ENCODE results near the gene FIGN. TPM values are rescaled to one million over a fixed set of nuclear protein-coding genes. Genes with fewer than 3 reads are reported as not detected.

Gene FIGN
- total and polyA plus RNA-seq, 2 of the 8 experiments (the other 6 are each of a cell fraction or from before 2014, with no cell fraction given) = 5.0 to 22.8 TPM

GRCh38 chr2:163723881-163724280 is 11.9 kb downstream of the FIGN start:
- no peak overlapping the region for H3K4me3 ChIP-seq (ENCODE audit: extremely low read depth in 1 of 4, insufficient read depth in 2 of 4, low read depth in 3 of 4, low read length in 4 of 4)
- no peak for TF ChIP-seq SIRT6 (IDR thresholded peaks at IDR 0.05; ENCODE audit: low read length)
- no peak for TF ChIP-seq JUND (IDR thresholded peaks at IDR 0.05; ENCODE audit: low read length)
- TF ChIP-seq MAFK (IDR thresholded peaks at IDR 0.05; ENCODE audit: low read depth, low read length) = no peak
- no peak for TF ChIP-seq EGR1 (IDR thresholded peaks at IDR 0.05; ENCODE audit: borderline replicate concordance, low read depth, low read length)
- TF ChIP-seq TAF1 (IDR thresholded peaks at IDR 0.05; ENCODE audit: low read depth, low read length) = no peak
- TF ChIP-seq POLR2AphosphoS5 (IDR thresholded peaks at IDR 0.05; ENCODE audit: low read depth, low read length) = no peak
- TF ChIP-seq CHD2 (IDR thresholded peaks at IDR 0.05; ENCODE audit: low read length) = no peak
- no peak for TF ChIP-seq SUZ12 (IDR thresholded peaks at IDR 0.05; ENCODE audit: low read length)
- no peak for TF ChIP-seq RXRA (IDR thresholded peaks at IDR 0.05; ENCODE audit: insufficient read depth, low read depth, low read length)
- no peak for TF ChIP-seq RFX5 (IDR thresholded peaks at IDR 0.05; ENCODE audit: borderline replicate concordance, low read depth, low read length)
- no peak for TF ChIP-seq SRF (IDR thresholded peaks at IDR 0.05; ENCODE audit: low read depth, low read length)
- TF ChIP-seq SIN3A (conservative IDR thresholded peaks at IDR 0.05 in 1 of 2, IDR thresholded peaks at IDR 0.05 in 1 of 2; ENCODE audit: low read depth in 1 of 2, low read length in 2 of 2) = no peak
- TF ChIP-seq GABPA (IDR thresholded peaks at IDR 0.05; ENCODE audit: borderline replicate concordance, insufficient read depth, low read length) = no peak
- no peak for TF ChIP-seq POLR2A (IDR thresholded peaks at IDR 0.05; ENCODE audit: control extremely low read depth in 1 of 2, low read depth in 2 of 2, low read length in 2 of 2)
- TF ChIP-seq CBX5 (IDR thresholded peaks at IDR 0.05; ENCODE audit: low read depth, low read length) = no peak
- H2BK20ac ChIP-seq (ENCODE audit: low read length) = no peak overlapping the region
- H3K23ac ChIP-seq (ENCODE audit: insufficient read length) = no peak overlapping the region
- H3K14ac ChIP-seq (ENCODE audit: insufficient read length) = no peak overlapping the region
- ChIA-PET CTCF (ENCODE audit: partially characterized antibody) (interaction anchor here (1.7 kb wide), 1 partner anchor 12 kb away, joined by 4 read pairs; the partner anchor contains the start of gene FIGN), POLR2A (ENCODE audit: partially characterized antibody) (interaction anchor here (0.6 to 0.8 kb wide), 2 partner anchors 13 to 14 kb away, joined by 3 to 4 read pairs; no protein-coding TSS in a partner anchor)
- no peak overlapping the region for H2AFZ ChIP-seq (ENCODE audit: low read length)
- H3K23me2 ChIP-seq (ENCODE audit: low read depth, low read length) = no peaks in the 10 kb centered on the region; the same call in 1 of the 2 replicates
- peaks cover 2 to 3% of the 10 kb centered on the region in 2 experiments for H4K20me1 ChIP-seq (replicated peaks in 1 of 2; ENCODE audit: control insufficient read depth in 1 of 2, insufficient read depth in 2 of 2, low read length in 2 of 2)
- H3K4ac ChIP-seq (replicated peaks; ENCODE audit: insufficient read length, low read depth, low read length) = no peak overlapping the region
- H2AK5ac ChIP-seq (ENCODE audit: low read depth, low read length) = no peak overlapping the region
- H3K9me3 ChIP-seq (ENCODE audit: insufficient read depth in 2 of 2, low read depth in 1 of 2, low read length in 1 of 2) = no peaks in the 10 kb centered on the region
- H3K56ac ChIP-seq (replicated peaks; ENCODE audit: insufficient read length, low read depth, low read length) = no peak overlapping the region
- DNase-seq (ENCODE audit: low read depth in 1 of 2, low spot score in 2 of 2) (no peak), FAIRE-seq (no peak)
- WGBS, 2 experiments (ENCODE audit: extremely low coverage in 1 of 2, insufficient coverage in 1 of 2, insufficient read length in 1 of 2, insufficient replicate concordance in 2 of 2, low coverage in 1 of 2, low lambda C conversion rate in 2 of 2, missing lambda C conversion rate in 1 of 2) = 89% methylated on average over 4 of the region's 4 CpGs; no CpG with 5 or more reads in 1 of the 2 experiments
- no peak overlapping the region for H3K18ac ChIP-seq (ENCODE audit: extremely low read depth, low read length)
- no peak overlapping the region for H2BK12ac ChIP-seq (ENCODE audit: low read depth, low read length)
- peaks cover 0 to 71% of the 10 kb centered on the region in 2 experiments; a peak in 2 of 4 replicates for H3K79me2 ChIP-seq (ENCODE audit: control insufficient read depth in 1 of 2, insufficient read depth in 2 of 2, low read length in 2 of 2)
- H2BK120ac ChIP-seq (replicated peaks; ENCODE audit: low read depth, low read length) = no peak overlapping the region
- H3K4me2 ChIP-seq (ENCODE audit: insufficient read depth in 1 of 2, low read depth in 2 of 2, low read length in 2 of 2) = no peak overlapping the region
- H4K8ac ChIP-seq (ENCODE audit: extremely low read depth, insufficient read depth, low read length) = no peak overlapping the region
- H3K79me1 ChIP-seq (ENCODE audit: low read depth, low read length) = 0 out of 2 replicates have a peak, but pooled peaks cover 2% of the 10 kb centered on the region
- no peak overlapping the region for H3K9ac ChIP-seq (replicated peaks in 1 of 4; ENCODE audit: extremely low read depth in 1 of 4, low read depth in 3 of 4, low read length in 3 of 4)
- H3K27me3 ChIP-seq (replicated peaks in 1 of 4; ENCODE audit: control insufficient read depth in 3 of 4, extremely low read depth in 1 of 4, insufficient read depth in 3 of 4, low read length in 3 of 4) = no peaks in the 10 kb centered on the region; a peak in 1 of 7 replicates
- H2BK15ac ChIP-seq (ENCODE audit: low read length) = no peak overlapping the region
- no peak overlapping the region for H3K27ac ChIP-seq (ENCODE audit: low read depth, low read length)
- no peaks in the 10 kb centered on the region for H3K36me3 ChIP-seq (ENCODE audit: control insufficient read depth in 2 of 4, insufficient read depth in 4 of 4, low read length in 3 of 4)
- H4K5ac ChIP-seq (ENCODE audit: insufficient read length, low read depth, low read length) = no peak overlapping the region
- no peak overlapping the region for H2BK5ac ChIP-seq (ENCODE audit: low read depth, low read length)
- peaks cover 0 to 2% (median 0%) of the 10 kb centered on the region in 4 experiments; a peak in 1 of 7 replicates for H3K4me1 ChIP-seq (replicated peaks in 1 of 4; ENCODE audit: control insufficient read depth in 3 of 4, insufficient read depth in 4 of 4, low read length in 3 of 4)
- no peak overlapping the region for H4K91ac ChIP-seq (replicated peaks; ENCODE audit: insufficient read length, low read length)

Data from H1 (cell line).